Stimulated activated effector memory CD8-positive, alpha-beta T cell treated with anti-CD3 and anti-CD28 coated beads, Interleukin-12 subunit alpha, Interleukin-12 subunit beta, amount 100 ng/mL, for 72 hours (primary cell): Measurements from ENCODE around the gene CAPZB.
"Not testable (repeated sequence)": the region's sequence is repeated elsewhere in the genome, so short reads cannot be mapped to it uniquely, and the experiment has no call there.

ENCODE experiments used
- ATAC-seq: fragments of 150-1000 bp; cut with Tn5 transposase; 2 replicates; pipeline ENCODE4 v1.10.0; 2021
- DNase-seq, 2 donors: peaks; one replicate each; pipeline ENCODE4 v3.0.0; 2021 to 2022; ENCODE audit warnings: low spot score in 2 of 2
- H3K27ac Mint-ChIP-seq: one replicate; pipeline ENCODE4 v1.8.0; 2022; ENCODE audit warnings: mild to moderate bottlenecking, mixed read lengths
- H3K36me3 Mint-ChIP-seq: one replicate; pipeline ENCODE4 v1.8.0; 2022; ENCODE audit warnings: mild to moderate bottlenecking, mixed read lengths
- H3K4me1 Mint-ChIP-seq: one replicate; pipeline ENCODE4 v1.8.0; 2022; ENCODE audit warnings: mixed read lengths
- H3K4me3 Mint-ChIP-seq: one replicate; pipeline ENCODE4 v1.8.0; 2022; ENCODE audit warnings: mild to moderate bottlenecking, mixed read lengths
- H3K9me3 Mint-ChIP-seq: one replicate; pipeline ENCODE4 v1.8.0; 2022; ENCODE audit warnings: mixed read lengths

Gene CAPZB

GRCh38 chr1:19485362-19486187 is at the start of gene CAPZB:
CAPZB (minus strand) TSS chr1:19485539; CDS start chr1:19485438, 101 bp downstream.
- peak; percentile 93 for ATAC-seq
- Mint-ChIP-seq H3K9me3 (no peaks in the 10 kb centered on the region), H3K4me3 (peak within 1 kb of the TSS; percentile 95), H3K27ac (peak within 1 kb of the TSS; percentile 95), H3K36me3 (peaks cover 41% of the 10 kb centered on the region), H3K4me1 (peaks cover 63% of the 10 kb centered on the region)
- peak; percentile 89 to 91 for DNase-seq

GRCh38 chr1:19534281-19534680 is 48.9 kb upstream of the CAPZB start:
- DNase-seq = no peak
- Mint-ChIP-seq H3K4me1 (peaks cover 12% of the 10 kb centered on the region), H3K27ac (no peak overlapping the region), H3K9me3 (peaks cover 4% of the 10 kb centered on the region), H3K36me3 (no peaks in the 10 kb centered on the region), H3K4me3 (no peak overlapping the region)
- no peak for ATAC-seq

GRCh38 chr1:19533626-19534025 is 48.3 kb upstream of the CAPZB start:
- Mint-ChIP-seq H3K4me3 (no peak overlapping the region), H3K27ac (peak overlapping the region; percentile 70), H3K4me1 (peaks cover 12% of the 10 kb centered on the region), H3K9me3 (peaks cover 4% of the 10 kb centered on the region), H3K36me3 (no peaks in the 10 kb centered on the region)
- ATAC-seq (no peak), DNase-seq (no peak)

- no peak overlapping the region for H3K4me3 Mint-ChIP-seq
- no peak for ATAC-seq
Observed at GRCh38 chr1:19532519-19532918, 47.2 kb upstream of the CAPZB start.

GRCh38 chr1:19529664-19530063 is 44.3 kb upstream of the CAPZB start:
- Mint-ChIP-seq H3K9me3 (no peaks in the 10 kb centered on the region), H3K4me1 (peaks cover 12% of the 10 kb centered on the region), H3K4me3 (no peak overlapping the region), H3K27ac (no peak overlapping the region), H3K36me3 (no peaks in the 10 kb centered on the region)
- ATAC-seq (no peak), DNase-seq (no peak)

More at GRCh38 chr1:19532519-19532918, 47.2 kb upstream of the CAPZB start:
- H3K4me1 Mint-ChIP-seq = peaks cover 12% of the 10 kb centered on the region
- no peaks in the 10 kb centered on the region for H3K36me3 Mint-ChIP-seq
- H3K27ac Mint-ChIP-seq = no peak overlapping the region
- DNase-seq = no peak
- peaks cover 4% of the 10 kb centered on the region for H3K9me3 Mint-ChIP-seq

GRCh38 chr1:19528438-19528837 is 43.1 kb upstream of the CAPZB start:
- ATAC-seq (no peak), DNase-seq (no peak)
- Mint-ChIP-seq H3K4me1 (peaks cover 5% of the 10 kb centered on the region), H3K36me3 (no peaks in the 10 kb centered on the region), H3K9me3 (no peaks in the 10 kb centered on the region), H3K4me3 (no peak overlapping the region), H3K27ac (no peak overlapping the region)

- no peaks in the 10 kb centered on the region for H3K9me3 Mint-ChIP-seq
- no peak for DNase-seq
- no peaks in the 10 kb centered on the region for H3K36me3 Mint-ChIP-seq
- no peak overlapping the region for H3K4me3 Mint-ChIP-seq
- no peaks in the 10 kb centered on the region for H3K4me1 Mint-ChIP-seq
- H3K27ac Mint-ChIP-seq = no peak overlapping the region
- no peak for ATAC-seq
Observed at GRCh38 chr1:19525607-19526545, 40.5 kb upstream of the CAPZB start.

- Mint-ChIP-seq H3K4me1 (peaks cover under 1% of the 10 kb centered on the region), H3K36me3 (no peaks in the 10 kb centered on the region), H3K9me3 (no peaks in the 10 kb centered on the region), H3K4me3 (no peak overlapping the region), H3K27ac (no peak overlapping the region)
- ATAC-seq (no peak), DNase-seq (no peak)
Observed at GRCh38 chr1:19524791-19525190, 39.5 kb upstream of the CAPZB start.

GRCh38 chr1:19522570-19522969 is 37.2 kb upstream of the CAPZB start:
- ATAC-seq = not testable (repeated sequence)

GRCh38 chr1:19521411-19521810 is 36.1 kb upstream of the CAPZB start:
- Mint-ChIP-seq H3K36me3 (no peaks in the 10 kb centered on the region), H3K27ac (no peak overlapping the region), H3K9me3 (no peaks in the 10 kb centered on the region), H3K4me3 (no peak overlapping the region), H3K4me1 (peaks cover 6% of the 10 kb centered on the region)
- ATAC-seq = no peak
- no peak for DNase-seq

More at GRCh38 chr1:19522570-19522969, 37.2 kb upstream of the CAPZB start:
- not testable (repeated sequence) for H3K4me1 Mint-ChIP-seq, H3K9me3 Mint-ChIP-seq, H3K36me3 Mint-ChIP-seq, H3K27ac Mint-ChIP-seq, DNase-seq, H3K4me3 Mint-ChIP-seq

- no peak overlapping the region for H3K4me3 Mint-ChIP-seq
- H3K27ac Mint-ChIP-seq = no peak overlapping the region
Observed at GRCh38 chr1:19517017-19517416, 31.7 kb upstream of the CAPZB start.

GRCh38 chr1:19515201-19515600 is 29.9 kb upstream of the CAPZB start:
- H3K4me3 Mint-ChIP-seq = no peak overlapping the region
- peaks cover 11% of the 10 kb centered on the region for H3K4me1 Mint-ChIP-seq
- no peaks in the 10 kb centered on the region for H3K9me3 Mint-ChIP-seq
- DNase-seq (no peak), ATAC-seq (no peak)
- H3K27ac Mint-ChIP-seq = no peak overlapping the region
- H3K36me3 Mint-ChIP-seq = no peaks in the 10 kb centered on the region

More at GRCh38 chr1:19517017-19517416, 31.7 kb upstream of the CAPZB start:
- no peaks in the 10 kb centered on the region for H3K9me3 Mint-ChIP-seq
- peaks cover 11% of the 10 kb centered on the region for H3K4me1 Mint-ChIP-seq
- DNase-seq = no peak
- ATAC-seq = no peak
- no peaks in the 10 kb centered on the region for H3K36me3 Mint-ChIP-seq

- DNase-seq (no peak), ATAC-seq (no peak)
- Mint-ChIP-seq H3K4me1 (peaks cover 13% of the 10 kb centered on the region), H3K36me3 (no peaks in the 10 kb centered on the region), H3K4me3 (no peak overlapping the region), H3K9me3 (no peaks in the 10 kb centered on the region), H3K27ac (no peak overlapping the region)
Observed at GRCh38 chr1:19514391-19514831, 29.1 kb upstream of the CAPZB start.

GRCh38 chr1:19512545-19512944 is 27.2 kb upstream of the CAPZB start:
- DNase-seq = no peak
- Mint-ChIP-seq H3K4me1 (peaks cover 20% of the 10 kb centered on the region), H3K4me3 (no peak overlapping the region), H3K27ac (no peak overlapping the region), H3K9me3 (no peaks in the 10 kb centered on the region), H3K36me3 (no peaks in the 10 kb centered on the region)
- ATAC-seq = no peak

GRCh38 chr1:19511116-19511515 is 25.8 kb upstream of the CAPZB start:
- Mint-ChIP-seq H3K4me1 (peaks cover 21% of the 10 kb centered on the region), H3K36me3 (no peaks in the 10 kb centered on the region), H3K27ac (no peak overlapping the region), H3K9me3 (no peaks in the 10 kb centered on the region), H3K4me3 (no peak overlapping the region)
- ATAC-seq (no peak), DNase-seq (no peak)
